Stimulated activated CD8-positive, alpha-beta memory T cell treated with anti-CD3 and anti-CD28 coated beads, Interleukin-2, amount 100 ng/mL, for 1 hour (primary cell): Measurements from ENCODE around the gene ELOVL1.

Experiments used
- DNase-seq, 2 donors: peaks; one replicate each; pipeline ENCODE4 v3.0.0-alpha.2; 2020; ENCODE audit warnings: low read depth in 2 of 2

The ELOVL1 gene

DNA sequence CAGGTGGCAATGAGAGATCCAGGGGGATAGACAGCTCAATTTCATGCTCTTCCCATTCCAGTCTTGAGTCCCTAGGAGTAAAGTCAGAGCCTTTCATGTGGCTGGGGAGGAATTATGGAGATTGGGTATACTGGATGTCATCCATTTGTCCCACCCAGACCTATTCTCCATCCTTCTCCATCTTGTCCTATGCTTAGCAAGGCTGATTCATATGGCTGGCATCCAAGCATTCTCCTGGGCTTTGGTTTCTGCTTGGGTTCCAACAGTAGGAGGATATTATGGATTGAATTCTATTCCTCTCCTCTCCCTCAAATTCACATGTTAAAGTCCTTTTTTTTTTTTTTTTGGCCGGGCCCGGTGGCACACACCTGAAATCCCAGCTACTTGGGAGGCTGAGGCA lies 12.9 kb downstream of the ELOVL1 start:
- no peak for DNase-seq

- no peak for DNase-seq
Observed at GRCh38 chr1:43354471-43354870, 13.3 kb downstream of the ELOVL1 start.

DNA sequence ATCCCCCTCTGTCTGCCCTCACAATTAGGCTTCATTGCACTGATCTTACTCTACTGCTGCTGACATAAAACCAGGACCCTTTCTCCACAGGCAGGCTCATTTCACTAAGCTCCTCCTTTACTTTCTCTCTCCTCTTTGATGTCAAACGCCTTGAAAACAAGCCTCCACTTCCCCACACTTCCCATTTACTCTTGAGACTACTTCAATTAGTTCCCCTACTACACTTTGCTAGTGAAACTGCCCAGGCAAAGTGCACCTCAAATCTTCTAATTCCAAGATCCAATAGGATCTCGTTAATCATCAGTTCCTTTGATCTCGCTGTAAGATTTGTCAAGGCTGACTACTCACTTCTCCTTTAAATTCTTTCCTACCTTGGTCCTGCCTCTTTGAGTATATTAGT lies 14.9 kb downstream of the ELOVL1 start:
- DNase-seq: no peak

GRCh38 chr1:43352351-43352705 lies 15.5 kb downstream of the ELOVL1 start:
- no peak for DNase-seq

DNA sequence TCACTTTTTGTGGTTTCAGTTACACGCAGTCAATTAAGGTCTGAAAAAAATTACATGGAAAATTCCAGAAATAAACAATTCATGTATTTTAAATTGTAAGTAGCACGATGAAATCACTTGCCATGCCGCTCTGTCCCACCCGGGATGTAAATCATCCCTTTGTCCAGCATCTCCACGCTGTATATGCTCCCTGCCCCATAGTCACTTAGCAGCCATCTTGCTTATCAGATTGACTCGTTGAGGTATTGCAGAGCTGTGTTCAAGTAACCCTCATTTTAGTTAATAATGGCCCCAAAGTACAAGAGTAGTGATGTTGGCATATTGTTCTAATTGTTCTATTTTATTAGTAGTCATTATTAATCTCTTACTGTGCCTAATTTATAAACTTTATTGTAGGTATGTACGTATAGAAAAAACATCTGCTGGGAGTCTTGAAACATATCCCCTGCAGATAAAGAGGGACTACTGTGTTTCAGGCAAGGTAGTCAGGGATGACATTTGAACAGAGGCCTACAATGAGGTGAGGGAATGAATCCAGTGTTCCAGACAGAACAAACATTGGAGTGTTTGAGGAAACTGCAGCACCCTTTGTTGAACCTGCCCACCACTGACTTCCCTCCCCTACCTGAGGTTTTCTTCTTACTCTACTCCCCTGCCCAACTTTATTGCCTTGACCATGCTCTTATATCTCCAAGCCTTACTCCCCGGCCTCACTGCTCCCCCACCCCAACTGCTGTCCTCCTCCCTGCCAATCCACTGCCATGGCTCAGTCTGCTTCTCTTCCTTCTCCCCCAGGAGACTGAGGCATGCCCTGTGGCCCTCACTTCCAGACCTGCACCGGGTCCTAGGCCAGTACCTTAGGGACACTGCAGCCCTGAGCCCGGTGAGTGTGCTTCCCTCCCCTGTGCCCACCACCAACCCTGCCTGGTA lies 16.1 kb downstream of the ELOVL1 start:
- DNase-seq: no peak

DNA sequence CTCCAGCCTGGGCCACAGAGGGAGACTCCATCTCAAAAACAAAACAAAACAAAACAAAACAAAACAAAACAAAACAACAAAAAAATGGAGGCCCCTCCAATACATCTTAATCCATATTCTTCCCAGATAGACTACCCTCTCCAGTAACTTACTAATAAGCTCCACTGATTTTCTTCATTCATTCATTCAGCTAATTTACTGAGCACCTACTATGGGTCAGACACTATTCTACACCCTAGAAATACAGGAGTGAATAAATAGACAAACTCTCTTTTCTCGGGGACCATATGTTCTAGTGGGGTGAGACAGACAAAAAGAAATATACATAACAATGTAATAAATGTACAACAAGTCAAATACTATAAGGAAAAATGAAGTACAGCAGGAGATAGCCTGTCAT lies 16.8 kb downstream of the ELOVL1 start:
- DNase-seq: no peak

DNA sequence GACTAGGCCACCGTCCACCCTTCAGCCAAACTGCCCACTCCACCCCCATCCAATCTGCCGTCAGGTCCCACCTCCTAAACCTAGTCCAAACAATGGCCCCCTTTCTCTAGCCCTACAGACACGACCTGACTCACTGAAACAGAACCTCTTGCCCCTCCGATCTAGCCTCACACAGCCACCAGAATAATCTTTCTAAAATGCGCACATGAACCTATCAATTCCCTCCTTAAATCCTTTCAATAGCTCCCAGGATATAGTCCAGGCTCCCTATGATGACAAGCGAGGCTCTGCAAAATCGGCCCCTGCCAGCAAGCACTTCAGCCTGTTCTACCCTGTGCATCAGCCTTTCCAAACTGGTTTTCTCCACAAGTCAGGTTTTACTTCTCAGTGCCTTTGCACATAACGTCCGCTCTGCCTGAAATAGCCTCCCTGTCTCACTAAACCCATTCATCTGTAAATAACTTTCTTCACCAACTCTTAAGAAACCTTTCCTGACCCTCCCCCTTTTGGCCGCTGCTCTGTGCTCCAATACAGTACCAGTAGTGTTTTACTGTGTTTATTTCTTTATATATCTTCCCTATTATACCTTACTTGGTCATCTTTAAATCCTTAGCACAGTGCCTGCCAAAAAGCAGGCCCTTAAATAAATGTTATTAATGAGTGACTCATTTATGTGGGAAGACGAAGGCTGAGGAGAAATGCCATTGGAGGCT lies 18.1 kb downstream of the ELOVL1 start:
- no peak for DNase-seq

- DNase-seq: no peak
Observed at GRCh38 chr1:43348809-43349593, 18.8 kb downstream of the ELOVL1 start.

DNA sequence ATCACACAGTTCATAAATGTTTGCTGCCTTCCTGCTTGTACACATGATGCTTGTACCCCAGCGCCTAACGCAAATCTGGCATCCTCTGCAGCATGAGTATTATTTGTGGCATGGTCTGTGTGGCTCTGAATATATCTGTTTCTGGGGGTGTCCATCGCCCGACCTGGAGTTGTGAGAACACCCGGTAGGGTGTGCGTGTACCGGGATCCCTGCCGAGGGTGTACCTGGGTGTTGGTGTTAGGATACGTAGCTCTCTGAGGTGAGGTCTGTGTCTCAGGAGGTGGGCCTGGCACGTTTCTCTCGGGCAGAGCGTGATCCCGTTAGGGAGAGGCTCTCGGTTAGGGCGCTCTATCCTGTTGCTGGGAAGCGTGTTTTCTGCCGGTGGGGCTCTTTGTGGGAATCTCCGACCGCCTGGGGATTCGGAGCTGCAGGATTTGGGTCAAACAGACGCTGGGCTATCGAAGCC lies 19.4 kb downstream of the ELOVL1 start:
- no peak for DNase-seq

DNA sequence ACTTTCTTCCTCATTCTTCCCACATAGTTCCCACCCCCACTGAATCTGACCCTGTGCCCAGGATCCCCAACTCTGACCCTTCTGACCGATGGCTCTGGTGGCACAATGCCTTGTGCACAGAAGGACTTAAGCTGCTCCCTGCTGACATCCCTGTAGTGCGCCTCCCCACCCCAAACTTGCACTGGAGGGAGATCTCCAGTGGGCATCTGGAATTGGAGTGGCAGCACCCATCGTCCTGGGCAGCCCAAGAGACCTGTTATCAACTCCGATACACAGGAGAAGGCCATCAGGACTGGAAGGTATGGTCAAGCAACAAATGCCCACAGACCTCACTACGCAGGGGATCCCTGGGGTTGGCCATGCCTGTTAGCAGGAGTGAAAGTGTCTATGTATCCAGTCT lies 21.2 kb downstream of the ELOVL1 start:
- DNase-seq: no peak

- no peak for DNase-seq
Observed at GRCh38 chr1:43345120-43345519, 22.7 kb downstream of the ELOVL1 start.

GRCh38 chr1:43344267-43344850 lies 23.5 kb downstream of the ELOVL1 start:
- no peak for DNase-seq

- no peak for DNase-seq
Observed at GRCh38 chr1:43340559-43340958, 27.3 kb downstream of the ELOVL1 start.

DNA sequence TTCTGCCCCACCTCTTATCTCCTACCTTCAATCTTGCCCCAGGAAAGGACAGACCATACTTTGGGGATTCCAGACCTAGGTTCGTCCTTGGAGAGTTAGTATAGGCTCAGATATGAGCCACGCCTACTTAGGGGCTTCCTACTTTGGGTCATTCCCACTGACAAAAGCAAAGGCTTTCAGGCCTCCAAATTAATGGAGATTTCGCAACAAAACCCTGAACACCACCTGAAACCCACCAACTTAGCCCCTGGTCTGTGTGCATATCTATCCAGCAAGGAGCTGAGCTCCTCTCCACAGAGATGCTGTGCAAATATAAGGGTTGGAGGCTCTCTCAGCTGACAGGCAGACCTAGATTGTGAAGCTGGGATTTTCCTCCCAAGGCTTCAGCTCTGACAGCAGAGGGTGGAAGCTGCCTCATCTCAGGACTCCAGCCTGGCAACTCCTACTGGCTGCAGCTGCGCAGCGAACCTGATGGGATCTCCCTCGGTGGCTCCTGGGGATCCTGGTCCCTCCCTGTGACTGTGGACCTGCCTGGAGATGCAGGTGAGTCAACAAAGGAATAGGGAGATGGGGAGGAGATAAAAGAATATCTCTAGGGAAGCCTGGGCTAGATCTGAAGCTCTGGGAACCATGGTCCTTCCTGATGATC lies 28.1 kb downstream of the ELOVL1 start:
- no peak for DNase-seq

GRCh38 chr1:43338001-43338400 lies 29.8 kb downstream of the ELOVL1 start:
- no peak for DNase-seq

GRCh38 chr1:43337588-43337987 lies 30.2 kb downstream of the ELOVL1 start, which contains the start of gene MPL:
Gene MPL, plus strand, starts transcription at chr1:43337818. Its CDS starts 31 bp downstream, at chr1:43337849.
- no peak for DNase-seq

DNA sequence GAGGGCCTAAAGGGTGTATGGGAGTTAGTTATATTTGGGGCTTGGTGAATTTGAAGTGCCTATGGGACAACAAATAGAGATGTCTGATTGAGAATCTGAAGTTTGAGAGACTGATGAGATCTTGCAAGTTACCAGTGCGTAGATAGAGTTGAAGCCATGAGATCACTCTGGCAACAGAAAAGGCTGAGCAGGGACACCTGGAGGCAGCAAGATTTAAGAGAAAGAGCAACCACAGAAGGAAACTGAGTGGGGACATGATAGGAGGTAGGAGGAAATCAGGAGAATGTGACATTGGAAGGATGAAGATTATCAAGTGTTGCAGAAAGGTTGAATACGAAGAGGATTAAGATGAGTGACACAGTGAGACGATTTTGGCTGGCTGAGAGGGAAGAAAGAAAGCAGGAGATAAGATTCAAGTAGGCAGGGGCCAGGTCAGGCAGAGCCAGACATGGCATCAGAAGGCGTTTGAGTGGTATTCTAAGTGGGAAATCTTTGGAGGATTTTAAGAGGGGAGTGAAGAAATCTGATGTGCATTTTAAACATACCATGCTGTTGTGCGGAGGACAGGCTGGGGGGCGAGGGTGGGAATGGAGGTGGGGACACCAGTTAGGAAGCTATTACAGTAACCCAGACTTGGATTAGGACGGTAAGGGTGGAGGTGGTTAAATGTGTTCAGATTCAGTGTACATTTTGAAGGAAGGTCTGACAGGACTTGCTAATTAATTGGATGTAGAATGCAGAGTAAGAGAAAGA lies 33.2 kb downstream of the ELOVL1 start:
- DNase-seq: no peak

DNA sequence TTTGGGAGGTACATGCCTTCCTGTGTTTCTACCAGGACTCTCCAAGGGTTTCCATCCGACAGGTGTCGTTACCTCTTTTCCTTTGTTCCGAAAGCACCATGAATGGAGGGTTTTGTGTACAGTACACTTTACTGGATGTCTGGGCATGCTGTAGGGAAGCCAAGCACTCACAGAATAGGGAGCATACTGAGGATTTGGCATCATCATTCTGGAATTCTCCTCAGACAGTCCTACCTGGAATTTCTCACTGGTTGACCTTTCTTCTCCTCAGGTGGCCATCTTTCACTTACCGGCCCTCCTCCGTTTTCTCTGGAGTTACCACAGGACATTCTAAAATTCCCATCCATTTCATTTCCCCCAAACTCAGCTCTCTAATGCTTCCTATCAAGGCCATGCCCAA lies 36.1 kb downstream of the ELOVL1 start:
- no peak for DNase-seq

GRCh38 chr1:43329995-43330751 lies 37.6 kb downstream of the ELOVL1 start:
- no peak for DNase-seq
